Measurements from ENCODE around the gene FCER2. TPM values are rescaled to one million over a fixed set of nuclear protein-coding genes. Genes with fewer than 3 reads are reported as not detected.

FCER2 gene
- total RNA-seq, 1 donor from 2014 or later, result not detected

DNA sequence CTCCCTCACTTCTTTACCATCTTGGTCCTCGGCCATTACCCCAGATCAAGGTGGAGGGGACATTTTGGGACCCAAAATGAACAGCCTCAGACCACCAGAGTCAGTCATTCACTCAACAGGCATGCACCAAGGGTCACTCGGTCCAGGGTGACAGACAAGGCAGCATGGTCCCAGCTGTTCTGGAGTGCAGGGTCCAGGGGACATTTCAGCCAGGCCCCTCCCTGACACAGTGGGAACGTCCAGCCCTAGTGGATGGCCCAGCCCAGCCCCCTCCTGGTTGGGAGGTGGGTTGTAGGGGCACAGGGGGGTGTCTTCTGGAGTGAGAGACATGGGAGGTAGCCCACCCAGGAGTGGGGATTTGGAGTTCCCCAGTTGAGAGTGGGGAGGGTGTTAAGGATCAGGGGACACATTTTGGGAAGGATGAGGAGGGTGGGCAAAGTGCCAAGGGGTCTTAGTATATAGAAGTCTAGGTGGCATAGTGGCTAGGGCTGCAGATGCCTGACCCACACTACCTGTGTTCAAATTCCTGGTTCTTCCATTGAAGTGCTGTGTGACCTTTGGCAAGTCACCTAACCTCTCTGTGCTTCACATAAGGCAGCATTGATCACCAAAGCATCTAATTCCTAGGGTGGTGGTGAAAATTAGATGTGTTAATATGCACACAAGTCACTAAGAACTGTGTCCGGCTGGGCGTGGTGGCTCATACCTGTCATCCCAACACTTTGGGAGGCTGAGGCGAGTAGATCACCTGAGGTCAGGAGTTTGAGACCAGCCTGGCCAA is 2.5 kb upstream of the FCER2 start:
- DNase-seq (ENCODE audit: low spot score), result no peak

DNA sequence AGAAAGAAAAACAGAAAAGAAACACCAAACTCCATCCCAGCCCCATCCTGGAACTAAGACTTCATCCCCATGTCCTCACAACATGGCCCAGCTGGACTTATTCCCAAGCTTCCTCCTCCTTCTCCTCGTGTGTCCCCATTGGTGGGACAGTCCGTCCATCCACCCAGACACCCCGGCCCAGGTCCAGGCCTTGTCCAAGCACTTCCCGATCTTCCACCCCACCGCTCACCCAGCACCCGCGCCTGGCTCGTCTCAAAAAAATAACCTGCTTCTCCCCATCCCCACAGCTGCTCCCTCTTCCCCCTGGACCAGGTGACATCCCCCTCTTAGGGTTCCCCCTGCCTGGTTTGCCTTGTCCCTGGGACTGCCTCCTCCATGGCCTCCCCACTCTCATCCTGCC is 1.4 kb upstream of the FCER2 start:
- DNase-seq (ENCODE audit: low spot score), result no peak

DNA sequence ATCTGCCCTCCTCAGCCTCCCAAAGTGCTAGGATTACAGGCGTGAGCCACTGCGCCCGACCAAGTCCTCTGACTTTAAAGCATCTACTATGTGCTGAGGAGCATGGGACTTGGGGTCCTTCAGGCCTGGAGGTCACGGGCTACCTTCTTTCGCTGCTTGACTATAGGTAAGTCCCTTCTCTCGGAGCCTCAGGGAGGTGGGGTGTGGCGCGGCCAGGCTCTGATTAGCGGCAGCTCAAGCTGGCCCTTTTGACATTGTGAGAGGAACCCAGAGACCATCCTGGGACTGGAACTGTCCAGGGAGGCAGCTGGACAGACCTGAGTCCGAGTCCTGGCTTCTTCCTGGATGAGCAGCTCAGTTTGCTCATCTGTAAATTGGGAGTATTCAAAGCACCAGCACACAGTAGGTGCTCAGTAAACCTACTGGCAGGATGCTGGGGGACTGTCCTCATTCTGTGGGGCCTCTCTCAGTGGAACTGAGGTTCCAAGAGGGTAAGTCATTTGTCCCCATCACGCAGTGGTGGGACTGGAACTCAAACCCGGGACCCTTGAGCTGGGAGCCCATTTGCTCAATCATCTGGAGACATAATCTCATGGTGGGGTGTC is 780 bp downstream of the FCER2 start:
- no peak for DNase-seq (ENCODE audit: low spot score)

DNA sequence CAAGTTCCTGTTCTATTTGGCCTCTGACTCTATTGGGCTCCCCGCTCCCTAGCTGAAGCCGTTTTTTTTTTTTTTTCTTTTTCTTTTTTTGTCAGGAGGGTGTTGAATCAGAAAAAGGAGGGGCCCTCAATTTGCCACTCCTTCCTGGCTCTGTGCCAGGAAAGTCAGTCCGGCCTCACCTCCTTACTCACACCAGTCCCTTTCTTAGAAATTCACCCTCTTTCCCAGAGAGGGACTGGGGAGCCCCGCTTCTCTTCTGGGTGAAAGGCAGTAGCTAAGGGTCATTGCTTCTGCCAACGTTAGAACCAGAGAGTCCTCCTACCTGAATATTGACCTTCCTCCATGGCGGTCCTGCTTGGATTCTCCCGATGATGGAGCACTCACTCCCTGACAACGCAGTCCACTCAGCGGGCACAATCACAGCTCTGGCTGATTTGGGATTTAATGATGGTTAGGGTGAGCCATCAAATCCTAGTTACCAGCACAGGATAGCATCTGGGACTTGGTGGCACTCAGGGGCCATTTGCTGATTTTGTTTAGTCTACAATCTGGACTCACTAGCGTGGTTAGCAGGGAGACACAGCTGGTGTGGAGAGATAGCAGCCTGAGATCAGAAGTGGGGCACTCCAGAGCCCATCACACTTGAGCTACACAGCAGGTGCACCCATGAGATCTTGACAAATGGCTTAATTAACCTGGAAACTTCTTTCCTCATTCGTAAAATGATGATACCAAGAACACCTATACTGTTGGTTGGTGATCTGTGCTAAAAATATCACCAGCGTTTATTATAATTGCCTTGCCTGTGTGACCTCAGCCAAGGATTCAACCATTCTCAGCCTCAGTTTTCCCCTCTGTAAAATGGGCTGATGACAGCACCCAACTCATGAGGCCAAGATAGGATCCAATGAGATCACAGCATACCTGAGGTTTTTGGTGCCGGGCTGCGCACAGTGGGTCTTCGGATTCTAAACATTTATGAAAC is 2.2 kb downstream of the FCER2 start:
- no peak for DNase-seq (ENCODE audit: low spot score)

DNA sequence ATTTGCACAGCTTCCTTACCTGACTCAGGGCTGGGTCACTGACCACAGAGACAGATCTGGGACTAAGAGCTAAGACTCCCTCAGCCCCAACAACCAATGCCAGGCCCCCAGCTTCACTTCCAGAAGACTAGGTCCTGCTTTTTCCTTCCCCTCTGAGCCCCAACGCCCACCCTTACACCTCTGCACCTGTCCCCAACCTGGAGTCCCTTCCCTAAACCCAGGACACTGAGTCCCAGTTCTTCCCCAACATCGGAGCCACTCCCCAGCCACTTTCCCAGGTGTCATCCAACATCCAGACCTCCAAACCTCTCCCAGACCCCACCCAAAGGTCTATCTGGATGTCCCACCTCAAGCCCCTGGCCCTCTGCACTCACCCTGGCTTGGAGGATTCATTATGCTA is 2.9 kb downstream of the FCER2 start:
- no peak for DNase-seq (ENCODE audit: low spot score)

DNA sequence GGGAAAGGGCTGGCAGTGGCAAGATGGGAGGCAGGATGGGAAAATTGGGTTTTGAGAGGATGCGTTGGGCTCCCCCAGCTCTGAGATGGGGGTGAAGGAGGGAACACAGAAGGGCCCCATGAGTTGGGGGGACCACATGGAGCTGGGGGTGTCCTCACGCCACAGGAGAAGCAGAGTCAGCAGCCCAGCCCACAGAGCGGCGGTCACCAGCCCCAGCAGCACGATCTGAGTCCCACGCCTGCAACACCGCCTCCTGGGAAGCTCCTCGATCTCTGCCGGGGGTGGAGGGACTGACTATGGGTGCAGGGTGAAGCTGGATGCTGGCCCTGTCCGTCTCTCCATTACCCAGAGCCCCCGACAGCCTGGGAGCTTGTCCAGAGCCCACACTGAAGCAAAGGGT is 3.3 kb downstream of the FCER2 start:
- no peak for DNase-seq (ENCODE audit: low spot score)

DNA sequence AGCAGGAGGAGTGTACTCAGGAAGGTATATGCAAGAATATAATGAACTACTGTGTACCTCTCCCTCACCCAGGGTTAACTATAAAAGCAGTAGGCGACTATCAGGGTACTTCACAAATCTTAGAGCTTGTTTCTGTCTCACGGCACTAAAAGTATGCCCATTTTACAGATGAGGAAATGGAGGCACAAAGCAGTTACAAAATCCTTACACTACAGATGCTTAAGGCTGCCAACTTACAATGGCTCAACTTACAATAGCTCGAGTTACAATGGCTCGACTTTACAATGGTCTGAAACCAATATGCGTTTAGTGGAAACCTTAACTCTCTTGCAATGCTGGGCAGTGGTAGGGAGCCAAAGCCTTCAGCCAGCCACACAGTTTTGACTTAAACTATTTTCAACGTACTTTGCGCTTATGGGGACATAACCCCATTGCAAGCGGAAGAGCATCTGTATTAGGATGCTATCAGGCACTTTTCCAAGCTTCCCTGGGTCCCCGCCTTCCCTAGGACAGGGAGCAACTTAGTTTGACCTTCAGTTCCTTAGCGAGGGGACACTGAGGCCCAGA is 4.1 kb downstream of the FCER2 start:
- DNase-seq (ENCODE audit: low spot score), result no peak

DNA sequence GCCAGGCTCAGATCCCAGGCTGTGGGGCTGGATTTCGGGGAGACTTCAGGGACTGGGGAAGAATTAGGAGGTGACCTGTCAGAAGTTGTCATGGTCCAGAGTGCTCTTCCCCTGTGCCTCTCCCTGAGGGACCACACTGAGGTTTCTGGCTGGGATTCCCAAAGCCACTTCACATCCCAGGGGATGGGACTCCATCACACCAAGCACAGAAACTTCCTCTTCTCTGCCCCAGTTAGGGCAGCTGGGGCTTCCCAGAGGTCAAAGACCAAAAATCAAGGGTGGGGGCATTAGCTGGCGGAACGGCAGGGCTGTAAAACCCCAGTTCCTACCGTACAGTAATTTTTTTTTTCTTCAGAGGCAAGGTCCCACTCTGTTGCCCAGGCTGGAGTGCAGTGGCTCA is 7.4 kb downstream of the FCER2 start:
- no peak for DNase-seq (ENCODE audit: low spot score)

DNA sequence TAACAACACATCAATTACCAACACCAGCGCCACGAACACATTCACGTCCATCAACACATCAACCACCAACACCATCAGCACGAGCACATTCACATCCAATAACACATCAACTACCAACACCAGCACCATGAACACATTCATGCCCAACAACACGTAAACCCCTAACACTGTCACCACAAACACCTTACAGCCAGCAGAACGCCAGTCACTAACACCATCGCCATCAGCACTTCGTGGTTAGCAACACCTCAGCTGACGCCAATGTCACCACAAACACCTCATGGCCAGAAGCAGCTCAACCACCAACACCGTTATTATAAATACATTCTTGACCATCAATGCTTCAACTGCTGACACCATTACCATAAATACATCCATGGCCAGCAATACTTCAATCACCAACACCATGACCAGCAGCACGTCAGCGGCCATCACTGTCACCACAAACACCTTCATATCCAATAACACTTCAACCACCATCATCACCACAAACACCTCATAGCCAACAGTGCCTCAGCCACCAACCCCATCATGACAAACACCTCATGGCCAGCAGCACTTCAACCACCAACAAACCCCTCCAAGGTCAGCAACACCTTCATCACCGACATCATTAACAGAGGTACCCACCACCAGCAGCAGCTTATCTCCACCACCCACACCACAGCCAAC is 9.4 kb downstream of the FCER2 start:
- no peak for DNase-seq (ENCODE audit: low spot score)

DNA sequence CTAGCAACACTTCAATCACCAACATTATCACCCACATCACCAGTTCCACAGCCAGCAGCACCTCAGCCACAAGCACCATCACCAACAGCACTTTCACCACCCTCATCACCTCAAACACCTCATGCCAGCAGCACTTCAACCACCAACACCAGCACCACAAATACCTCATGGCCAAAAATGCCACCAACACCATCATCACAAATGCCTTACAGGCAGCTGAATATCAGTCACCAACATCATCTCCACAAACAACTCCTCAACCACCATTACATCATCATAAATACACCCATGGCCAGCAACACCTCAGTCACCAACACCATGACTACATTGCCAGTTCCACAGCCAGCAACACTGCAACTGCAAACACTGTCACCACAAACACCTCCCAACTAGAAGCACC is 10.4 kb downstream of the FCER2 start:
- DNase-seq (ENCODE audit: low spot score), result no peak

DNA sequence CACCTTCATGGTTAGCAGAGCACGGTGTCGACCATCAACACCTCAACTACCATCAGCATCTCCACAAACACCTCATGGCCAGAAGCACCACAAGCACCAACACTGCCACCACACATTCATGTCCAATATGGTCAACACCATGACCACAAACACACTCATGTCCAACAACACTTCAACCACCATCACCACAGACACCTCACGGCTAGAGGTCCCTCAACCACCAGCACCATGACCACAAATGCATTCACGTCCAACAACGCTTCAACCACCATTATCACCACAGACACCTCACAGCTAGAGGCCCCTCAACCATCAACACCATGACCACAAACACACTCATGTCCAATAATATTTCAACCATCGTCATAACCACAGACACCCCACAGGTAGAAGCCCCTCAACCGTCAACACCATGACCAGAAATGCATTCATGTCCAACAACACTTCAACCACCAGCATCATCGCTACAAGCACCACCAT is 11.1 kb downstream of the FCER2 start:
- no peak for DNase-seq (ENCODE audit: low spot score)

DNA sequence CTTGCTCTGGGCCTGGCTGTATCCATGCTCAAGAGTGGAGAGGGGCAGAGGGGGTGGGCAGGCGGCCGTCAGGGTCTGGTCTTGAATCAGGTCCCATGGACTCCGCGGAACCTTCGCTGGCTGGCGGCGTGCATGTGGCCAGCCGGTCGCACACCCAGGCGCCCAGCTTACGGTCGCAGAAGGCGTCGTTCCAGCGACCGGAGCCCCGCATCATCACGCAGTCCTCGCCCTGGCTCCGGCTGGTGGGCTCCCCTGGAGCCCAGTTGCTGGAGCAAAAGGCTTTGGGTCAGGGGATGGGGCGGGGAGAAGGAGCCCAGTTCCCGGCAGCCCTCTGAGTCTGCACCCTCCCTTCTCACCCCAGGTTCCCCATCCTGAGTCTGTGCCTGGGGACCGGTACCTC is 12.8 kb downstream of the FCER2 start:
- no peak for DNase-seq (ENCODE audit: low spot score)

DNA sequence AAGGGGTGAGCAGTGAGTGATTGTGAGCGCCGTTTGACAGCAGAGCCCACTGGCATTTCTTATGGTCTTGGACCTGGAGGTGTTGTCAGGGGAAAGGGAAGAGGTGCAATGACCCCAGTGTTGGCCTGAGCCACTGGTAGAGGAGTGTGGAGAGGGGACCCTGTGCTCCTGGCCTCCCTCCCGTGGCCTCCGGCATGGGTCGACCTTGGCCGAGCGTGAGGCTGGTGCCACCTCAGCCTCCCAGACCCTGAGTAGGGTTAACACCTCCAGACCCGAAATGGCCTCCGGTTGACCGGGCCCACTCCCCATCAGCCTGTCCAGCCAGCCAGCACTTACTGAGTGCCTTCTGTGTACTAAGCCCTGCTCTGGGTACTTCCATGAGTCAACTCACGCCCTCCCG is 14.8 kb downstream of the FCER2 start:
- no peak for DNase-seq (ENCODE audit: low spot score)

DNA sequence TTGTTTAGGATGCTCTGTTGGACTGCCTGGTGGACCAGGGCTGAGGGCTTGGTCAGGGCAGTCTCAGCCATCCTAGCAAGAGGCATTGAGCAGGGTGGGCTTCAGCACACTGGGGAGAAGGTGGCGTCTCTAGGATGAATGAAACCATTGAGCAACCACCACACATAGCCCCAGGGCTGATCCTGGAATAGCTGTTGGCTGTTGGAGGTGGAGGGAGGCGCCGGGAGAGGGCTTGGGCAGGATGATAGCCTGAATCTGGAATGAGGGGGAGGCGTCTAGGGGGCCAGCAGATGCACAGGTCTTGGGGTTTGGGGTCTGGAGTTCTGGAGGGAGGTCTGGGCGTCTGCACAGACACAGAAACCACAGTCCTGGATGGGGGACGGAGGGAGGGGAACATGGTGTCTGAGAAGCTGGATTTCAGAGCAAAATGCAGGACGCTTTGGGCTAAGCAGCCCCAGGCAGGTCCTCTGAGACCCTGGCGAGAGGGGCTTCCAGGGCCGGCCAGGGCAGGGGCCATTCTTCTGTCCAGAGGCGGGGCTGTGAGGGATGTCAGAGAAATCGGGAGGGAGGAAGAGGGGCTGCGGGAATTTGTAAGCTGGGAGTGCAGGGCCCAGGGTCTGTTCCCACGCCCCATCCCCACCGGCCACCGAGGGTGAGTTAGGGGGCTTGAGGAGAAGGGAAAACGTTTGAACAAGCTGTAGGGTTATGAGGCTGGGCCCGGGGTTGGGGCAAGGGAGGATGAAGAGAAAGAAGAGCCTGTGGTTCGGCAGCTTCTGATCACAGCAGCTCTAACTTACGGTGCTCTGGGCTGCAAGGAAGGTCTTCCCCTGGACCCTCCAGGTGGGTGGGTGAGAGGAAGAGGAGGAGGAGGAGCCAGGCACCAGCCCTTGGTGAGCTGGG is 16.1 kb downstream of the FCER2 start:
- DNase-seq (ENCODE audit: low spot score), result no peak

DNA sequence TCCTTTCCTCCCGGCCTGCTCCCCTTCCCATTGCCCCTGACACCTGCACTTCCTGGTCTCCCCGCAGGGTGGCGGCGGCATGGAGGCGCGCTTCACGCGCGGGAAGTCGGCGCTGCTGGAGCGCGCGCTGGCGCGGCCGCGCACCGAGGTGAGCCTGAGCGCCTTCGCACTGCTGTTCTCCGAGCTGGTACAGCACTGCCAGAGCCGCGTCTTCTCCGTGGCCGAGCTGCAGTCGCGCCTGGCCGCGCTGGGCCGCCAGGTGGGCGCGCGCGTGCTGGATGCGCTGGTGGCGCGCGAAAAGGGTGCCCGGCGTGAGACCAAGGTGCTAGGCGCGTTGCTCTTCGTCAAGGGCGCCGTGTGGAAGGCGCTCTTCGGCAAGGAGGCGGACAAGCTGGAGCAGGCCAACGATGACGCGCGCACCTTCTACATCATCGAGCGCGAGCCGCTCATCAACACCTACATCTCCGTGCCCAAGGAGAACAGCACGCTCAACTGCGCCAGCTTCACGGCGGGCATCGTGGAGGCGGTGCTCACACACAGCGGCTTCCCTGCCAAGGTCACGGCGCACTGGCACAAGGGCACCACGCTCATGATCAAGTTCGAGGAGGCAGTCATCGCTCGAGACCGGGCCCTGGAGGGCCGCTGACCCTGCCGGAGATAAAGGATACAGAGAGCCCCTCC is 19.6 kb downstream of the FCER2 start:
- DNase-seq (ENCODE audit: low spot score), result no peak

DNA sequence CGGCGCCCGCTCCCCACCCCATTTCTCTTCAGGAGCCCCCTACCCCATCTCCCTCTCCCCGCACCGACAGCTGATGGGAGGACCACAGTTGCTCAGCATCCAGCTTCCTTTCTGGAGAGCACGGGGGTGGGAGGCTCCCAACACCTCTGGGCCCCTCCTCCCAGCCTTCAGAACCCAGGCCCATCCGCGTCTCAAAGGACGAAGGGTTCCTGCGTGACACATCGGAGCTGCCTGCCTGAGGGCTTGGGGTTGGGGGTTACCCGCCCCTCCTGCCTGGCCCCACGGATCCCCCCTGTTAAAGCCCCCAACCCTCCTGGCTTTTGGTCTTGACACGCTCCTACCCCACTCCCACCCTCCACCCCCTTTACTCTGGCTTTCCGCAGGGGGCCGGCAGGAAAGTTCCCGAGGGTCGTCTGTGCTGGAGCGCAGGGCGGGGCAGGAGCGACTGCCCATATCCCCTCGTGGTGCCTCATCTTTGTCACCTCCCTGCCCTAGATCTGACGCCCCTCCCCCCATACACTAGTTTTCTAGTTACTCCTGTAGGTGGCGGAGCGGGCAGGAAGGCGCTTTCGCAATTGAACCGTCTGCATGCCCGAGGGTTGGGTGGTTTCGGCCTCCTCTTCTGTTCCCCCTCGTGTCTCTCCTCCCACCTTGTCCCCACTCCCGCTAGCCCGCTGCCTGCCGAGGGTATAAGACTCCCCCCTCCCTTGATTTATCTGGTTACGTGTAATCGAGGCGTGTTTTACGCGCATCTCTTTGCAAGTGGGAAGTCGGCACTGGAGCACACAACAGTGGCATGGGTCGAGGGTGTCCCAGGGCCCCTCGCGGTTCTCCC is 20.4 kb downstream of the FCER2 start:
- DNase-seq (ENCODE audit: low spot score), result peak; percentile 82

DNA sequence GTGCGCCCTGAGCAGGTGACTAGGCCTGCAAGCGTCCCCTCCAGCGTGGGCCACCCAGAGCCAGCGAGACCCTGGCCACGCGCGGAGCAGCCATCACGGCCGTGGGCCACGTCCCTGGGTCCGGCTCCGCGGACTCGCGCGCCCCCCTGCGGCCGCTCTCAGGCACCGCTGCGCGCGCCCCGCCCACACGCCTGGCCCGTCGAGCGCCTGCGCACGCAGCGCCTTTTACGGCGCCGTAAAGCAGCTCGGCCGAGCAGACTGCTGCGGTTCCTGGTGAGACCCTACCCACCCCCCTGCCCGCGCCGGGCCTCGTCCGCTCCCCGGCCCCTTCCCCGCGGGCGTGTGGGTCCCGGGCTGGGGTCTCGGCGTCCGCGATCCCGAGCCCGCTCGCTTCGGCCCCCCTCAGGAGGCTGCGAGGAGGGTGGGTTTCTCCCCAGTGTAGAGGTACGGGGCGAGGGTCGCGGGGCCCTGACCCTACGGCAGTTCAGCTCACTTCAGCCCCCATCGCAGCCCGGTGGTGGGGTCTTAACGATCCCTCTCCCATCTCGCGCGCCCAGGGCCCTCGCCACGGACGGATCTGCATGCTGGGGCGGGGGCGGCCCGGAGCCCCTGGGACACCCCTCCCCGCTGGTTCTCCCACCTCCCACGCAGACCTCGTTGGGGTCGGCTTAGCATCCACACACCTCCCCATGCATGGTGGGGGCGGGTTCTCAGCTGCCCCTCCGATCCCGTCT is 21.2 kb downstream of the FCER2 start, which contains the start of gene TRAPPC5:
TSS of gene TRAPPC5 (plus strand) at position 228 of the 734 bp plus-strand sequence. CDS start 1,421 bp downstream, outside the sequence.
- peak; percentile 87 for DNase-seq (ENCODE audit: low spot score)
